ENCODE data around the gene RGS21.

GRCh38 chr1:192270398-192270797, 46.4 kb upstream of the RGS21 start:
- TF ChIP-seq POLR2A (IDR thresholded peaks at IDR 0.05; ENCODE audit: low read depth, low read length) (no peak), POLR2AphosphoS5 (IDR thresholded peaks at IDR 0.05; ENCODE audit: low read depth, low read length) (no peak), TAF1 (IDR thresholded peaks at IDR 0.05; ENCODE audit: borderline replicate concordance, low read depth, low read length) (no peak)
